Natural killer cell (primary cell): ENCODE data around the gene VIPR2. TPM values are rescaled to one million over a fixed set of nuclear protein-coding genes. Genes with fewer than 3 reads are reported as not detected.

ENCODE experiments used
- ATAC-seq, 3 donors: fragments of 150-1000 bp in 2 of 3; fragments of 200-7000 bp in 1 of 3; cut with Tn5 transposase; 1 replicate in 1 of 3; 2 replicates in 2 of 3; pipeline ENCODE4 v1.10.0; 2021; ENCODE audit warnings: mild to moderate bottlenecking in 2 of 3, moderate library complexity in 2 of 3
- DNase-seq, 2 donors: peaks; one replicate each; pipeline versions ENCODE4 v3.0.0 to v3.0.0-alpha.2; 2013 to 2021; ENCODE audit warnings: mixed read lengths in 1 of 2
- H3K27ac ChIP-seq: one replicate; pipeline ENCODE4 v1.5.1; 2013; ENCODE audit warnings: mild to moderate bottlenecking, low read length
- H3K27me3 ChIP-seq: one replicate; pipeline ENCODE4 v1.6.1; 2013; ENCODE audit warnings: low read length; ENCODE audit not compliant: control insufficient read depth, insufficient read depth
- H3K36me3 ChIP-seq: one replicate; pipeline ENCODE4 v1.6.1; 2013; ENCODE audit warnings: low read length; ENCODE audit not compliant: control insufficient read depth, insufficient read depth
- H3K4me1 ChIP-seq: one replicate; pipeline ENCODE4 v1.6.1; 2013; ENCODE audit warnings: low read length; ENCODE audit not compliant: control insufficient read depth, insufficient read depth
- H3K4me3 ChIP-seq: one replicate; pipeline ENCODE4 v1.5.1; 2013; ENCODE audit warnings: low read length
- H3K9me3 ChIP-seq: one replicate; pipeline ENCODE4 v1.6.1; 2013; ENCODE audit warnings: low read length; ENCODE audit not compliant: control insufficient read depth, insufficient read depth
- H3K27ac Mint-ChIP-seq, 2 donors: one replicate each; pipeline ENCODE4 v1.8.0; 2022; ENCODE audit warnings: mild to moderate bottlenecking in 2 of 2, mixed read lengths in 2 of 2, moderate library complexity in 1 of 2
- H3K27me3 Mint-ChIP-seq, 2 donors: one replicate each; pipeline ENCODE4 v1.8.0; 2022; ENCODE audit warnings: low read depth in 2 of 2, mixed read lengths in 2 of 2
- H3K36me3 Mint-ChIP-seq: one replicate; pipeline ENCODE4 v1.8.0; 2022; ENCODE audit warnings: mixed read lengths
- H3K4me1 Mint-ChIP-seq, 2 donors: one replicate each; pipeline ENCODE4 v1.8.0; 2022; ENCODE audit warnings: mixed read lengths in 2 of 2
- H3K4me3 Mint-ChIP-seq: one replicate; pipeline ENCODE4 v1.8.0; 2022; ENCODE audit warnings: mild to moderate bottlenecking, moderate library complexity, mixed read lengths
- H3K9me3 Mint-ChIP-seq, 2 donors: one replicate each; pipeline ENCODE4 v1.8.0; 2022; ENCODE audit warnings: mixed read lengths in 2 of 2
- WGBS: methylation state at CpG from one replicate; pipeline ENCODE4 v1.1.7; 2013; ENCODE audit warnings: missing lambda C conversion rate; ENCODE audit not compliant: insufficient coverage; 5-methylcytosine and 5-hydroxymethylcytosine counted together
- intact Hi-C: fragments of 100-400 bp; cut with micrococcal nuclease; formaldehyde crosslinking; loops from one replicate; pipeline ENCODE4 v1.14.2; 2022
- total RNA-seq, 4 donors: library from RNA; stranded (reverse); fragments of 120-200 nt in 1 of 4; gene quantifications; one replicate each; pipeline versions ENCODE4 v1.2.3 to v1.2.4, GENCODE V29; 2013 to 2022
- TF ChIP-seq, protein P1 (sequence below): fragments of 200-600 bp; IDR thresholded peaks from one replicate; pipeline ENCODE4 v1.8.0; 2022; ENCODE audit warnings: antibody characterized with exemption

VIPR2 gene
- total RNA-seq, 3 donors from 2014 or later (not counting 1 experiment from before 2014, with no cell fraction given) = 2.2 to 4.9 (median 4.7) TPM

- DNase-seq (no peak), ATAC-seq (no peak)
- Histone ChIP-seq H3K36me3 (no peaks in the 10 kb centered on the region), H3K9me3 (no peaks in the 10 kb centered on the region), H3K4me1 (peaks cover 4% of the 10 kb centered on the region), H3K4me3 (no peak overlapping the region), H3K27ac (no peak overlapping the region), H3K27me3 (no peaks in the 10 kb centered on the region)
- H3K27ac Mint-ChIP-seq = no peak overlapping the region
- no peak overlapping the region for H3K4me3 Mint-ChIP-seq
- peaks cover 11 to 29% of the 10 kb centered on the region in 2 donors for H3K4me1 Mint-ChIP-seq
- WGBS = 84% methylated on average over 8 of the region's 9 CpGs
- H3K36me3 Mint-ChIP-seq = no peaks in the 10 kb centered on the region
- peaks cover 16% of the 10 kb centered on the region in 2 donors for H3K27me3 Mint-ChIP-seq
- intact Hi-C loops = no loop called here
- no peaks in the 10 kb centered on the region for H3K9me3 Mint-ChIP-seq
- TF ChIP-seq, protein P1, sequence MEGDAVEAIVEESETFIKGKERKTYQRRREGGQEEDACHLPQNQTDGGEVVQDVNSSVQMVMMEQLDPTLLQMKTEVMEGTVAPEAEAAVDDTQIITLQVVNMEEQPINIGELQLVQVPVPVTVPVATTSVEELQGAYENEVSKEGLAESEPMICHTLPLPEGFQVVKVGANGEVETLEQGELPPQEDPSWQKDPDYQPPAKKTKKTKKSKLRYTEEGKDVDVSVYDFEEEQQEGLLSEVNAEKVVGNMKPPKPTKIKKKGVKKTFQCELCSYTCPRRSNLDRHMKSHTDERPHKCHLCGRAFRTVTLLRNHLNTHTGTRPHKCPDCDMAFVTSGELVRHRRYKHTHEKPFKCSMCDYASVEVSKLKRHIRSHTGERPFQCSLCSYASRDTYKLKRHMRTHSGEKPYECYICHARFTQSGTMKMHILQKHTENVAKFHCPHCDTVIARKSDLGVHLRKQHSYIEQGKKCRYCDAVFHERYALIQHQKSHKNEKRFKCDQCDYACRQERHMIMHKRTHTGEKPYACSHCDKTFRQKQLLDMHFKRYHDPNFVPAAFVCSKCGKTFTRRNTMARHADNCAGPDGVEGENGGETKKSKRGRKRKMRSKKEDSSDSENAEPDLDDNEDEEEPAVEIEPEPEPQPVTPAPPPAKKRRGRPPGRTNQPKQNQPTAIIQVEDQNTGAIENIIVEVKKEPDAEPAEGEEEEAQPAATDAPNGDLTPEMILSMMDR = no peak
Observed at GRCh38 chr7:159108941-159109652, 35.6 kb downstream of the VIPR2 start.

DNA sequence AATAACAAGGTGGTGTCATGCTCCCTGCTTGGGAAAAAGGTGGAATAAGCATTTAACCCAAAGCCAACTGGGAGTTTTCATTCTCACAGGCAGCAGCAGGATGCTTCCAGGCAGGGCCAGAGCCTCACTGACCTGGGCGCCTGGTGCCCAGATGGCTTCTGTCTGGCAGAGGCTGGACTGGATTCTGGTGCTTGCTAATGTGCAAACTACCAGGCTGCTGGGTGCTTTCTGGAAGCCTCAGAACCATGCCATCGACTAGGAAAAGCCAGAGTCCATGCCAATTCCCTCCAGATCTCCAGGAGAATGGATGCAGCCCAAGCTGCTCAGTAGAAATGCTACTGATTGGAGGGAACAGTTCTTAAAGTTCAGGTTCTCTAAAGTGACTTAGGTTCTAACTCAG, 36.2 kb downstream of the VIPR2 start:
- Mint-ChIP-seq H3K4me1 (peaks cover 11 to 30% of the 10 kb centered on the region in 2 donors), H3K9me3 (no peaks in the 10 kb centered on the region), H3K36me3 (no peaks in the 10 kb centered on the region), H3K27ac (no peak overlapping the region), H3K27me3 (peaks cover 10 to 11% of the 10 kb centered on the region in 2 donors), H3K4me3 (no peak overlapping the region)
- DNase-seq (no peak), ATAC-seq (no peak)
- Histone ChIP-seq H3K9me3 (no peaks in the 10 kb centered on the region), H3K4me3 (no peak overlapping the region), H3K27me3 (no peaks in the 10 kb centered on the region), H3K27ac (no peak overlapping the region), H3K36me3 (no peaks in the 10 kb centered on the region), H3K4me1 (peaks cover 4% of the 10 kb centered on the region)
- intact Hi-C loops = no loop called here
- WGBS = 81% methylated on average over 2 of the region's 2 CpGs
- TF ChIP-seq, protein P1 = no peak

GRCh38 chr7:159107161-159107892, 37.3 kb downstream of the VIPR2 start:
- Mint-ChIP-seq H3K27me3 (peaks cover 4 to 7% of the 10 kb centered on the region in 2 donors), H3K36me3 (no peaks in the 10 kb centered on the region), H3K27ac (no peak overlapping the region), H3K4me1 (peaks cover 9 to 29% of the 10 kb centered on the region in 2 donors), H3K4me3 (no peak overlapping the region), H3K9me3 (no peaks in the 10 kb centered on the region)
- Histone ChIP-seq H3K27me3 (no peaks in the 10 kb centered on the region), H3K36me3 (no peaks in the 10 kb centered on the region), H3K9me3 (no peaks in the 10 kb centered on the region), H3K27ac (no peak overlapping the region), H3K4me1 (peaks cover 4% of the 10 kb centered on the region), H3K4me3 (no peak overlapping the region)
- intact Hi-C loops = no loop called here
- no peak for DNase-seq
- TF ChIP-seq, protein P1 = no peak
- WGBS = 84% methylated on average over 13 of the region's 13 CpGs
- no peak for ATAC-seq
